IPS-NIHi11 (cell line): ENCODE measurements around the gene F11R.
"Not testable (repeated sequence)": the region's sequence is repeated elsewhere in the genome, so short reads cannot be mapped to it uniquely, and the experiment has no call there.

Experiments used
- DNase-seq: peaks from one replicate; pipeline ENCODE4 v3.0.0; 2012; ENCODE audit warnings: mixed read lengths, low spot score

F11R gene

DNA sequence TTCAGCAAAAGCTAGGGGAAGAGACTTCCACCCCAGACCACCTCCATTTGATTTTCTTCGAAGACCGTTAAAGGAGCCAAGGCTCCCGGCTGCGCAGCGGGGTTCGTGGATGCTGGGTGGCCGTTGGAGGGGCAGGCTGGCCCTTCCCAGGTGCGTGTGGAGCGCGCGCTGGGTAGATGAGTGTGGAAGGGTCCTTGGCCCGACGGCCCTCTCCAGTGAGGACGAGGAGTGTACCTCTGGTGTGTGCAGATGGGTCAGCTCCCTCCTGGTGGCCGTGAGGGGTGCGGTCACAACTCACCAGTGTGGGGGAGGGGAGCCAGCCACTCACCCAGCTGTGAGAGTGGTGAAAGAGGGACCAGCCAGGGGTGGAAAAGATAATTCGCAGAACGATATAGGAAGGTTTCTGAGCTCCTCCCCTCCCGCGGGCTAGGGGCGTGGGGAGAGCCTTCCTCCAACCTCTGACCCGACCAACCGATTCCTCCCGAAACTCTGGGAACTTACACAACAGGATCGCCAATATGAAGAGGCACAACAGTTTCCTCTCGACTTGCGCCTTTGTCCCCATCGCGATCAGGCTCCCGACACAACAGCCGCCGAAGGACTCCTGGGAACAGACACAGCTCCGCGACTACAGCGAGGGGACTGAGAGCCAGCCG is at the start of gene F11R:
Gene F11R (minus strand): TSS at position 644 of the 656 bp plus-strand sequence. CDS start 79 bp downstream, at position 565.
- peak; percentile 69 for DNase-seq

DNA sequence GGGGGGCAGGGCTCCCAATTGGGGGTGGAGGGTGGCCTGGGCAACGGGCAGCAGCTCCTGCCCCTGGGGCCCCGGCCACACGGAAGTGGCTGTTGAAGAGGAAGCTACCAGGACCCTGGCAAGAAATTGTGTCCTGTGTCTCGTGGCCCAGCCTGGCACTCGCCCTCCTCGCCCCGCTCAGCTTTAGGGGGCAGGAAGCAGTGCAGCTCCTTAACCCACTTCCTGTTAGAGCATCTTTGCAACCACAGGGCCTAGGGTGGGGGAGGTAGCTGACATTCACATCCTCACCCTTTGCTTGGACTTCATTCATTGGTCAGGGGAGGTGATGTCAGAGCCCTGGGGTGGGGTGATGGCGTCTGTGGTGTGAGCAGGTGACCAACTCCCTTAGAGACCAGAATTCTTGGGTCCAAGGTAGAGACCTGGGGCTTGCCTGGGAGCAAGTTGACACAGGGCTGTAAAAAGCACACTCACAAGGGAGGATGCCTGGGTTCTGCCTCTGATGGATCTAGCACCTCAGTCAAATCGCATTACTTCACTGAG is 48.8 kb upstream of the F11R start, which contains the start of gene ARHGAP30:
Gene ARHGAP30 (minus strand): TSS at position 161 of the 540 bp plus-strand sequence. CDS start 267 bp downstream, outside the sequence.
- DNase-seq, result no peak

DNA sequence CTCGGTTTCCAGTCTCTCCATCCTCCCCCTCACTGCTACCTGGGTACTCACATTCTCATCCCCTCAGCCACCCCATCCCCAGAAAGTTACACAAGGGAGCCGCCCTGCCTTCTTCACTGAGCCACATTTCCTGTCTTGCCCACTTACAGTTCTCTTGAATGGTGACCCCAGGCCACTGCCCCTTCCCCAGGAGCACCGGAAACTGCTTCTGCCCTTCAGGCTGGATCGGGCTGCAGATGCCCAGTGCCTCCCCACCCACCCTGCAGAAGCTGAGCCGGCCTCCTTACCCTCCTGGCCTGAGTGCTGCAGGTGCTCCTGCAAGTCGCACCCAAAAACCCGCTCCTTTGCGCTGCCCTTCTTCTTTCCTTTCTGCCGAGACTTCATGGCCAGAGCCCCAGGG is 48.3 kb upstream of the F11R start:
- no peak for DNase-seq

DNA sequence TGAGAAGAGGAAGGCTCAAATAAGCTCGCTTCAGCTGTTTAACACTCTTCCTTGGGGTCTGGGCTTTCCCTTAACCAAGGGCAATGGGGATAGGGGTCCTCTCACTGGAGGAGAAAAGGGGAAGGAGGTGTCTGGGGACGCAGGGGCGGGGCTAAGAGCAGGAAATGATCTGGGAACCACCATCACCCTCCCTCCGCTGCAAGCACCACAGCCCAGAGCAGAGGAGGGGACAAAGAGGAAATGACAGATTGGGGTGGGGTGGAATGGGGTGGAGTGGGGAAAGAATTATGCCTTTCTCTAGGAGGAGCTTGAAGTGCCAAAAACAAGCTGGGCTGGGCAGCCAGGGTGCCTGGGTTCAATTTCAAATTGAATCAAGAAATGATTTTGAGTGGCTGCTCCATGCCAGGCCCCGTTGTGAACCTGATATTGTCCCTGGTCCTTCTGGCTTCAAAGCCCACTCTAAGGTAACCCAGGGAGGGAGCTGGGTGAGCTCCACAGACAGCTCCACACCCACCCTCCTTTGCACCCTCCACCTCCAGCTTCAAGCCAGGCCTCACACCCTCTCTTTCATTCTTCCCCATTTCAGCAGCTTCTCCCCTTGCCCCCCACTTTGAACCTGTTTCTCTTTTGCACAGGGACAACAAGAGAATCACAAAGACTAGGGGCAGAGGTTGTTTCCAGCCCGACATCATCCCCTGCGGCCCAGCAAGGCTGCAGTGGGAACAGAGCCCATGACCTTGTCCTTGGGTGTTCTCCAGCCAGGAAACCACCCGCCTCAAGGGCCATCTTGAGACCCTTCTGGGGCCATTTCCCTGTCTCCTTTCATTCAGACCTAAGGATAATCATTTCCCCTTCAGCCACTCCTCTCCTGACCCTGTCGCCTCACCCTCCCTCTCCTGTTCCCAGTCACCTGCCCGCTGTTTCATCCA is 47.6 kb upstream of the F11R start:
- peak; percentile 53 for DNase-seq

DNA sequence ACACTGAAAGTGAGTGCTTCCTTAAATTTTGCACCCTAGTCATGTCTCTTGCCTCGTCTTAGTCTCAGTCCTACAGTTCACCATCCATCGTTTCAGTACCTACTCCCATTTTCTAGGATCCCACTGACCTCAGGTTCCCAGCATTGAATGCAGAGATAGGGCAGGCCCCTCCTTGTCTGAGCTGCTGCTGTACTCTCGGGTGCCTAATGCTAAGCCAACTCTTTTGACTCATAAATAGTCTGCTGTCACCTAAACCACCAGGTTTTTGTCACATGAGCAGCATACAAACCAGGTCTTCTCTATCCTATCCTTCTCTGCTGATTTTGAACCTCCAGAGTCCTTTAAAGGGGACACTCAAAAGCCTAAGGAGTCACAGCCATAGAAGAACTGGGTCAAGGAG is 45.7 kb upstream of the F11R start:
- DNase-seq, result no peak

DNA sequence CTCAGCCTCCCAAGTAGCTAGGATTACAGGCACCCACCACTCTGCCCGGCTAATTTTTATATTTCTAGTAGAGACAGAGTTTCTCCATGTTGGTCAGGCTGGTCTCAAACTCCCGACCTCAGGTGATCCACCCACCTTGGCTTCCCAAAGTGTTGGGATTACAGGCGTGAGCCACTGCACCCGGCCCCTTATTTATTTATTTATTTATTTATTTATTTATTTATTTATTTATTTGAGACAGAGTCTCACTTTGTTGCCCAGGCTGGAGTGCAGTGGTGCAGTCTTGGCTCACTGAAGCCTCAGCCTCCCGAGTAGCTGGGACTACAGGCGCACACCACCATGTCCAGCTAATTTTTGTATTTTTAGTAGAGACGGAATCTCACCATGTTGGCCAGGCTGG is 44.7 kb upstream of the F11R start:
- DNase-seq, result not testable (repeated sequence)

DNA sequence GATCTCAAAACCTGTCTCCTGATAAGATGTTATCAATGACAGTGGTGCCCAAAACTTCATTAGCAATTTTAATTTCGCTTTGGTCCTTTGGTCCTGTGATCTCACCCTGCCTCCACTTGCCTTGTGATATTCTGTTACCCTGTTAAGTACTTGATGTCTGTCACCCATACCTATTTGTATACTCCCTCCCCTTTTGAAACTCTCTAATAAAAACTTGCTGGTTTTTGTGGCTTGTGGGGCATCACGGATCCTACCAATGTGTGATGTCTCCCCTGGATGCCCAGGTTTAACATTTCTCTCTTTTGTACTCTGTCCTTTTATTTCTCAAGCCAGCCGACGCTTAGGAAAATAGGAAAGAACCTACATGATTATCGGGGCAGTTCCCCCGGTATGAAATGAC is 43.0 kb upstream of the F11R start:
- DNase-seq, result not testable (repeated sequence)

DNA sequence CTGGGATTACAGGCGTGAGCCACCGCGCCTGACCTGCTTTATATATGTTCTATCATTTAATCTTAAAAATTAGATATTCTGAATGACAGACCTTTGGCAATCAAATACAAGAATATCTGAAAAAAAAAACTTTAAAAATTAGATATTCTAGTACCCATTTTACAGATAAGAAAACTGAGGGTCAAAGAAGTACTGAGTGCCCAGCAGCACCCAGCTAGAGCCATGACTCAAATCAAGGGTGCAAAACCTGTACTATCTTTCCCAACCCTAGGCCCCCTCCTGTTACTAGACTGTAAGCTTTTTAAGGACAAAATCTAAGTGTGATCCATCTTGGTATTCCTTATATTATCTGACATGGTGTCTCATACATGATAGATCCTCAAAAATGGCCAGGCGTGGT is 40.5 kb upstream of the F11R start:
- DNase-seq, result no peak

DNA sequence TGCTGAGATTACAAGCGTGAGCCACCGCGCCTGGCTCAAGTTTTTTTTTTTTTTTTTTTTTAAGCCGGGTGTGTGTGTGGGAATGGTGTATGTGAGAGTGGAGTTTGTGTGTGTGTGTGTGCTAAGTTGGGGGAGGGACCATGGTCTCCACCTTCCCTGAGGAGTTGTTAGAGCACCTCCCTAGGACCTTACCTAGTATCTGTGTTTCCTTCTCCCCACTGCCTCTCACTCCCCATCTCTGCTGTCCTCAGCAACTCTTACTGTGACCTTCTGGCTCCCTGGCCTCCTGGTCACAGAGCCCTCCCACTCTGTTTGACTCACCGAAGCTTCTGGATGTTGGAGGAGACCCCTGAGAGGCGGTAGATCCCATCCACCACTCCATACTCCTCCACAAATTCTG is 38.3 kb upstream of the F11R start:
- DNase-seq, result no peak

DNA sequence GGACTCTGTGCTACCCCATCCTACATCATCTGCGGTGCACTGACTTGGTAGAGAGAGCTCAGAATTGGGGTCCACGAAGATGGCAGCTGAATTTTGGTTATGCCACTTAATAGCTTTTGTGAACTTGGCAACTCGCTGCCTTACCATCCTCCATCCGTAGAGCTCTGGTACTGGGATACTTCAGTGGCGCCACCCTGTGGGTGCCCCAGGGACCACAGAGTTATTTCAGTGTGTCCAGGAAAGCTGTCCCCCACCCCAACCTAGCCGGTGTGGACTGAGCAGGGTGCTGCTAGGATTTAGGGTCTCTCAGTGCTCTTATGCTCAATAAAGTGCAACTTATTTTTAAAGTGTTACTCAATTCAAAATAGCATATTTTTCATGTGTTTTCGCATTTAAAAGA is 33.9 kb upstream of the F11R start:
- DNase-seq, result no peak

DNA sequence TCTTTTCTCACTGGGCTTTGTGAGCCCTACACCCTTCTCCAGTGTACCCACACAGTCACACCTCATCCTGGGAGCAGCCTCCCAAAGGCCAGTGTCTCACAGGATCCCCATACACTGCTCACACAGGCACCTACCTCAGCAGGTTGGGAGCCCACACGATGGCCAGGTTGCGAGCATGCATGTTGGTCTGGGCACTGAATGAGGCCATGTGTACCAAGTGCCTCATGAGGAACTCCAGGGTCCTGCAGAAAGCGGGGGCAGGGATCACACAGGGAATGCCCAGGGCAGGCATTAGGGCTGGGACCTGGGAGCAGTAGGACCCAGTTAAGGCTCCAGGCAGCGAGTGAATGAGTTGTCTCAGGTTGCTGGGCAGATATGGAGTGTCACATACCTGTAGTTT is 33.3 kb upstream of the F11R start:
- DNase-seq, result no peak

DNA sequence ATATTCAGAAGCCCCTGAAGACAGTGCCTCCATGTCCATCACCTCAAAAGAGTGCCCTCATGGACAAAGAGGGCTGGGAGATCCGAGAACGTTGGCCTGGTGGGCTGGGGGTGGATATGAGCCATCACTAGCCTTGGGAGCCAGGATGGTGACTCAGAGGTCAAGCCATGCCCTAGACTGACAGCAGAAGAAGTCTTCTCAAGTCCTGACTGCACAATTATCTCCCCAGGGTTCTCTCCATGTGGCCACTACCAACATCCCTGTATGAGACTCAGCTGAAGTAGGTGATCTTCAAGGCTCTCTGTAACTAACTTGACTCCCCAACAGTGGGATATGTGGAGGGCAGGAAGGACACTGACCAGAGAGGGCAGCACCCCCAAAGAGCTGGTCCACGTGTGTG is 31.9 kb upstream of the F11R start:
- DNase-seq, result no peak

DNA sequence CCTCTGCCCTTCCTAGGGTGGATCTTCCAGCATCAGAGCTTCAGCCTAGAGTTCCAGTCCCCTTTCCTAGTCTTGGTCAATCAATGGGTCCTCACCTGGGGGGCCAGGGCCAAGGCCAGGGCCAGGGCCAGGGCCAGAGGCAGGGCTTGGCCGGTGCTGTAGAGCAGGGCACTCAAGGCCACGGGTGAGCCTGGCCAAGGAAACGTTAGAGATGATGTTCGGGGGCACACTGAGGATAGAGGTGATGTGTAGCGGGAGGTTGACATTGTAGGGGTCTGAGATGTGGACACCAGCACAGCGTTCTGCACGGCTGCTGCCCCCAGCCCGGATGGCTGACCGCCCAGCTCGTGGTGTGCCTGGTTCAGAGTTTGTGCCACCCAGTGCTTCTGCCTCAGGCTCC is 30.3 kb upstream of the F11R start:
- no peak for DNase-seq

DNA sequence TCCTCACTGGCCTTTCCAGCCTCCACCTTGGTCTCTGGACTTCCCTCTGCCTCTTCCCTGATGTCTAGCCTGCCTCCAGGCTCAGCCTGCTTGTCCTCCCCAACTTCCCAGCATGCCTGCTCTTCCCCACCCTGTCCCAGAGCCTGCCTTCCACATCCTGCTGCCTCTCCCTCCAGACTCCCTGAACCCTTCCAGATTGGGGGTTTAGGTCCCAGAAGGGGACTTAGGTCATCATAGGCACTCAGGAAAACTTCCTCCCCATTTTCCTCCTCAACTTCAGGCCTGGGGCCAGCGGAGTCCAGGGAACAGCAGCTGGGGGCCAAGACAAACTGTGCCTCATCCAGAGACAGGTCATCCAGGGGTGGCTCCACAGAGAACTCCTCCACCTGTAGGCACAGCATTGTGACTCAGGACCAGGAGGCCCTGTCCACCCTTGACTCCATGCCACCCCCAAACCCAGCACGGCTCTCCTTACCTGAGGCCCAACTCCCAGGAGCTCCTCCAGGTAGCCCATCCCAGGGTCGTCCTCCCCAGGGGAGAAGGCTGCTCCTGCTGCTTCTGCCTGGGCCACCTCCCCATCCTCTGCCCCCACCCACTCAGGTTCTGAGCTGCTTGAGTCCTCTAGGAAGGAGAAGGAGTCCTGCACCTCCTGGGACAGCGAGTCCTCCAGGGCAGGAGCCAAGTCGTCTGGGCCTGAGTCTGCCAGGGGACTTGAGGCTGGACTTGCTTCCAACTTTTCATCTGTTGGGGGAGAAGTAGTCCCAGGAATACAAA is 28.2 kb upstream of the F11R start:
- no peak for DNase-seq

DNA sequence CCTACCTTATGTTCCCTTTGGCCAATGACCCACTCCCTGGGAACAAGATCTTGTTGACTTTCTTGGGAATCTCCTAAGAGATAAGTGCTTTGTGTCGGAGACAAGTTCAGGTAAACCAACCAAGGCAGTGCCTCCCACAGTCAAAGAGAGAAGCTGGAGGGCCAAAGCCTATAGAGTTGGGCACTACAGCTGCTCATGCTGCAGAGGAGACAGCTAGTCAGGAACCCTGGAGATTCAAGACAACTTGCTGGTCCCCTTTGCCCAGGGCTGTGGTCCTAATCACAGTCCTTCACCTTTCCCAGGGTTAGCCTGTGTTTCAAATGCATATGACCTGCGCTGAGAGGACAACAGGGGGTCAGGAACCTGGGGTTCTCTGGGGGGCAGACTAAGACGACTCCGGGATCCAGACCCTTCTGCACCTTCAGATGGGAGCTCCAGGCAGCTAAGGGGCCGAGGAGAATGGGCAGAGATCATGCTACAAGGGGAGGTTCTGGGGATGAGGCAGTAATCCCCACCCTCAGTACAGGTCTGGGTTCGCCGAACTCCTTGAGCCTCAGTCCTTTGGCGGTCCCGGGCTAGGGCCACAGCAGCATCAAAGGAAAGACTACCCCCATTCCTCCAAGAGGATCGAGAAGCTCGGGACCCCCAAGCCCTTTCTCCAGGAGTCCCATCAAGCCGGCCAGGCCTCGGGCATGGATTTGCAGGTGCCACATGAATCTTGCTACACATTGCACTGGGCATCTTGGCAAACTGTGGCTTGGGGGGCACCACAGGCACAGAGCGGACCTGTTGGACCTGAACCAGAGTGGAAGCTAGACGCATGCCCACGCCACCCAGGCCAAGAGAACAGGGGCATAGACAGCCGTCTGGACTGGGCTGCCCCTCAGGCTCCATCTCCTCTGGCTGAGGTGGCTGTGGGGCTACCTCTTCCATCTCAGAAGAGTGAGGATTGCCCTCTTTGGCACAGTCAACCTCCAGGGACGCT is 26.8 kb upstream of the F11R start:
- no peak for DNase-seq

DNA sequence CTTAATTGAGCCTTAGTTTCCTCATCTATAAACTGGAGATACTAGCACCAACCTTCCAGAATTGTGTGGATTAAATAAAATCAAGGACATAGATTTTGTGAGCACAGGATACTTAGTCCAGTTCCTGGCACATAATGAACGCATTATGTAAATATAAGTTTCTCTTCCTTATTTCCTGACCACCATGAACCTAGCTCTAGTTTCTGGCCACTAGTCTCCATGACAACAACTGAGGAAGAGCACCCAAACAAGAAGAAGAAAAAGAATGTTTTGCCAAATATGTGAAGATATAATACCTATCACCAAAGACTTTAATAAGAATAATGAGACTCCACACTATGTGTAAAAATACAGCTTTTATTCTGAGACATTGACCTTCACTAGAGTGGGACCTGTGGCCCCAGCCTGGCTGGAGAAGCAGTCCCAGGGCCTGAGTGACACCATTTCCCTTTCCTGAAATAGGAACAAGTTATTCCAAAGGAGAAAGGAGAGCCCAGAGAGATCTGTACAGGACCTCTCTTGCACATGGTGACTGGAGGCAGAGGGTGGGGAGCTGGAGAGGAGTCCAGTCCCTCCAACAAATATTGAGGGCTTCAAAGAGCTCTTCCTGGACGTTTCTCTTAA is 25.8 kb upstream of the F11R start:
- DNase-seq, result no peak

DNA sequence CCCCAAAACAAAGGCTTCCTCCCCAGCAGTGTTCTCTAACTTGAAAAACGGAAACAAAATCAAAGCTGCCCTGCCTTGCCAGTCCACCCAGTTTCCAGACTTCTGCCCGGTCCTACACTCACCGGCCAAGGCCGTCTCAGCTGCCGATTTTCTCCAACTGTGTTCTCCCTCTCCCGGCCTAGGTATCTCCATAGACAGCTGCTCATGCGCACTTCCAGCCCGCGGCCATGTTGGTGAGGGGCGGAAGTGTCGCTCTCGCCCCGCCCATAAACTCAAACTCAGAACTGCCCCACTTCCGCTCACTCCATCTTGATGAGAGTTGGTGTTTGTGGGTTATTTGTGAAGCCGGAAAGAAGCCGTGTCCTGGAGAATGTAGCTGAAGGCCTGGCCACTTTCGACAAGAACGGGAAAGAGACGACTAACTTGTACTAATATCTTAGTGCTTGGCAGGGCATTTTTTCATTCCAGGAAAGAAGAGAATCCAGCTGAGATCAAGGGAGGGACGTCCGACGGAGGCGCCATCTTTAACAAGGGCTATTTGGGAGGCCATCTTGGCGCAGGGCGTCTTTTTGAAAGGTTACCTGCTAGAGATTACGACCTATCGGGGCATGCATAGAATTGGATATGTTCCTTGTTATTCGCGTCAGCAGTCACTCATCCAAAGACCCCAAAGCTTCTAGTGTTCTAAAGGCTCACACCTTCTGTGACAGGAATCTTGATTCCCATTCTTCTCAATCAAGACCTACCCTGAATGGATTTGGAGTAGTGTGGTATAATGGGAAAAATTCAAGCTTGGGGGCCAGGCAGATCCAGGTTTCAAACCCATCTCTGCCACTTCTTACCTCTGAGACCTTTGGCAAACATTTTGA is 25.0 kb upstream of the F11R start, which contains the start of gene USF1:
Gene USF1 (minus strand): TSS at position 242 of the 869 bp plus-strand sequence. CDS start 2,702 bp downstream, outside the sequence.
- peak; percentile 95 for DNase-seq

DNA sequence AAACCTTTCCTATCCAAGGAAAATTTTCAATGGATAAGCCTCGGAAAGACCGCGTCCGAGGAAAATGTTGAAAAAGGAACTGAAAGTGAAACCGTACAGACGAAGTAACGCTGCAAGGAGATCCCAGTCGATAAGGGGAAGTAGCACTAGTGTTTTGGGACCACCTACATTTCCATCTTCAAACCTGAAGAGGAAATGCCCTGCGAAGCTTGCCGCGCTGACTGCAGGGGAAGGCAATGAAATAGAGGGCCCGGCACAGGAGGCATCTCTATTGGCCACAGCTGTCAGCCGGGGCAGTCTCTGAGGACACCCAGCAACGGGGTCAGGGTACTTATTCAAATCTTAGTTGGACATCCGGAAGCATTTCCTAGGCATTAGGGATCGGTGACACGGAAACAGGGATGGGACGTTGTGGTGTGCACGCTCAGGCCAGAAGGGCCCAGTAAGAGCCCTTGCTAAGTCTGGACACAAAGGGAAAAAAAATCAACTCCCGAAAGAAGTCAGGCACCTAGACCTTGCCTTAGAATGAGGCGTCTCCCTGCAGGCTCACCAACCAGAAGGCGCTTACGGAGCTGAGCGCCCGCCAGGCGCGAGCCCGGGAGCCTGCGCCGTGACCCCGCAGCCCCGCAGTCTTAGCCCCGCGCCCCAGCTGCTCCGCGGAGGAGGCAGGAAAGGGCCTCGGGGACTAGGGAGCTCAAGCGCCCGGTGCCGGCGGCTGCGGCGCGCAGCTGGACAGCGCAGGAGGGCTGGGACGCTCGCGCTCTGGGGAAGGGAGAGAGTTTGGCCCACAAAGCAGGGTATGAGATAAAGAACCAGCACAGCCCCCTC is 24.2 kb upstream of the F11R start:
- DNase-seq, result peak; percentile 68
